DMS114 treated with DMSO at 0.1 percent for 48 hours (cell line): ENCODE data around the gene LLPH.
"Not testable (repeated sequence)": the region's sequence is repeated elsewhere in the genome, so short reads cannot be mapped to it uniquely, and the experiment has no call there.

Source experiments
- DNase-seq: peaks from one replicate; lab custom pipeline; 2025; ENCODE audit not compliant: unreplicated experiment; lab: John Stamatoyannopoulos, UW

Gene LLPH

GRCh38 chr12:66130267-66131066 lies at the start of gene LLPH:
TSS of gene LLPH (minus strand) at chr12:66130750. CDS start at chr12:66129106, 1,644 bp downstream.
- DNase-seq: peak; percentile 79

- no peak for DNase-seq
Measured at GRCh38 chr12:66176105-66176900, 45.8 kb upstream of the LLPH start.

- DNase-seq: not testable (repeated sequence)
Measured at GRCh38 chr12:66174391-66175325, 44.1 kb upstream of the LLPH start.

GRCh38 chr12:66170606-66171005 lies 40.1 kb upstream of the LLPH start:
- DNase-seq: no peak

- DNase-seq: peak; percentile 90
Measured at GRCh38 chr12:66169221-66170170, 38.9 kb upstream of the LLPH start, which contains the start of gene TMBIM4. TSS of gene TMBIM4 (minus strand) at chr12:66169996. CDS start at chr12:66169951, 45 bp downstream.

GRCh38 chr12:66168410-66168809 lies 37.9 kb upstream of the LLPH start:
- peak; percentile 61 for DNase-seq

- no peak for DNase-seq
Measured at GRCh38 chr12:66166561-66166960, 36.0 kb upstream of the LLPH start.

- DNase-seq: no peak
Measured at GRCh38 chr12:66165141-66165540, 34.6 kb upstream of the LLPH start.

GRCh38 chr12:66164349-66164821 lies 33.8 kb upstream of the LLPH start:
- DNase-seq: no peak

GRCh38 chr12:66163289-66163688 lies 32.7 kb upstream of the LLPH start:
- DNase-seq: no peak

- no peak for DNase-seq
Measured at GRCh38 chr12:66162701-66163100, 32.2 kb upstream of the LLPH start.

- DNase-seq: no peak
Measured at GRCh38 chr12:66160704-66161103, 30.2 kb upstream of the LLPH start.

GRCh38 chr12:66159123-66159522 lies 28.6 kb upstream of the LLPH start:
- no peak for DNase-seq

GRCh38 chr12:66156654-66157053 lies 26.1 kb upstream of the LLPH start:
- DNase-seq: no peak

GRCh38 chr12:66154776-66155175 lies 24.2 kb upstream of the LLPH start:
- no peak for DNase-seq

GRCh38 chr12:66152732-66153131 lies 22.2 kb upstream of the LLPH start:
- DNase-seq: no peak

- no peak for DNase-seq
Measured at GRCh38 chr12:66149702-66150398, 19.3 kb upstream of the LLPH start.

GRCh38 chr12:66144791-66145754 lies 14.5 kb upstream of the LLPH start:
- DNase-seq: no peak
